NCI-H146 (cell line): ENCODE measurements around the gene ZFHX3.

ENCODE experiments used
- DNase-seq: peaks from one replicate; lab custom pipeline; 2025; lab: John Stamatoyannopoulos, UW

The ZFHX3 gene

DNA sequence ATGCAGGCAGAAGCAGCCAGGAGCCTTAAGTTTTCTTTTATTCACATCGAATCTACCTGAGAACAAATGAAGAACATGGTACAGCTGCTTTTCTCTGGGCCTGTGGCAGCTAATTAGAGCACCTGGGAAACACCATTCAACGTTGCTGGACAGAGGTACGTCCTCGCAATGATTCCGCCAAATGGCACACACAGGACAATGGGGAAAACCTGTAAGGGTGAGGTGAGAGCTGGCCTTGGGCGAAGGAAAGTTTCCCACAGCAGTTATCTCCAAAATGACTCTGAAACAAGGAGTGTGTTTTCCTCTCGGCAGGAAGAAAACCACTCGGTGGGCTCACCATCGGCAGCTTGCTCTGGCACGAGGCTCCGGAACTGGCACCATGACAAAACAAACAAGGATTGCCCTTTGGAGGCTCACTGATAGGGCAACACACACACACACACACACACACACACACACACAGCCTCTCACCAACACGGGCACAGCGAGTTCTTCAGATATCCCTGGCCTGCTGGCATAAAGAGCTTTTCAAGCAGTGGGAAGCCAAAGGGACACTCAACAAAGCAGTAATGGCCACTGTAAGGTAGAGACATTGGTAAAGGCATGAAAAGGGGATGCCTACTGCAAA, 73.7 kb downstream of the ZFHX3 start:
- peak; percentile 14 for DNase-seq

DNA sequence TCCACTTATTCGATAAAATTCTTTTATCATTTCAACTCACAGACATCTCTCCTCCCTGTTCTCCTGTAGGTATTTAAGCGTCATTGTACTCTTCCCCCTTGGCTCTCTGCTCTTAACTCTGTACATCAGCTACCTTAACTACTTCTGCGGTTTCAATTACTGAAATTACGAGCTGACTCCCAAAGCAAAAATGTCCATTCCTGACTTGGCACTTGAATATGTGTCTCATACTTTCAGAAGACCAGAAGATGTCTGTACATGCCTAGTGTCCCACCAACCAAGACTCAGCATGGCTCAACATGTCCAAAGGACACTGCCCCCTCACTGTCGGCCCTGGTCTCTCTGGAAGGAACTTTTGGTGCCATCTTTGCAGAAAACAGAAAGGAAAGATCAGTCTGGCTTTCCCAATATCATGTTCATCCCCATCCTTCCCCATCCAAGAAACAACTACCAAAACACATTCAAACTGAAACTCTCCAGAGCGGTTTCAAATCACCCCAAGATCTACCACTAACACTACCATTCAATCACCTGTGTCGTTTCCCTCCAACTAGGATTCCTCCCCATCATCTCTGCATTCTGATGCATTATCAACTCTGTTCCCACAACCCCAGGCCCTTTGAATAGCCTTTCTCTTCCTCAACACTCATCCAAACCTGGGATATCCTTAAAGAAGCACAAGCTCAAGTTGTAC, 74.9 kb downstream of the ZFHX3 start:
- DNase-seq: no peak

DNA sequence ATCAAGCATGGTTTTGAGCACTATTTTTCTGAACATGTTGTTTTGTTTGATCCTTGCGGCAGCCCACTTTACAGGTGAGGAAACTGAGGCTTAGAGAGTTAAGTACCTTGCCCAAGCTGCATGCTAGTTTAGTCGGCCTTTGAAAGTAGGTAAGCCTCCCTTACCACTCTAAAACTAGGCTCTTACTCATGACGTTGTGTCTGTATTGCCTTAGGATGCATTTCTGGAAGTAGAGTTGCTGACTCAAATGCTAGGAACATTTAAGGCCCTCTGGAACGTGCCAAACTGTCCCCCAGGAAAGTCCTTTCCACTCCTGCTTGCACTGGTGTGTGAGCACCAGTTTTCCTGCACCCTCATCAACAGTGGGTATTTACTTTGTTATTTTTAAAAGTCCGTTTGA, 76.6 kb downstream of the ZFHX3 start:
- DNase-seq: no peak

GRCh38 chr16:72970656-72971055, 77.3 kb downstream of the ZFHX3 start:
- DNase-seq: no peak

DNA sequence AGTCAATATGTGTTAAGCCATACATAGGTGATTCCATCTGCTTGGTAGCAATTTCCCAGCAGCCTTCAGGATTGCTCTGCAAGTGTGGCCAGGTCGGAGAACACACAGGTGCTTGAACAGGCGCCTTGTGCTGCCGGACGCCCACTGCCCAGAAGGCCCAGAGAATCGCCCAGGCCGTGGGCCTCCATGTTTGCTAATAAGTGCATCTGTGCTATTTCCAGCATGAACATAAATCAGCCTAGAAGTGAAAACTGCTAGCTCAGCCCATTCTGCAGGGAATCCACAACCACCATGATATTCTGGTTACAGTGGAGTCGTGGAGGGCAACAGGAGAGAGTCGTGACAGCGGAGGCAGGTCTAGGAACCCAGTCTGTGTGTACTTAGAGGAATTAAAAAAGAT, 78.1 kb downstream of the ZFHX3 start:
- no peak for DNase-seq

DNA sequence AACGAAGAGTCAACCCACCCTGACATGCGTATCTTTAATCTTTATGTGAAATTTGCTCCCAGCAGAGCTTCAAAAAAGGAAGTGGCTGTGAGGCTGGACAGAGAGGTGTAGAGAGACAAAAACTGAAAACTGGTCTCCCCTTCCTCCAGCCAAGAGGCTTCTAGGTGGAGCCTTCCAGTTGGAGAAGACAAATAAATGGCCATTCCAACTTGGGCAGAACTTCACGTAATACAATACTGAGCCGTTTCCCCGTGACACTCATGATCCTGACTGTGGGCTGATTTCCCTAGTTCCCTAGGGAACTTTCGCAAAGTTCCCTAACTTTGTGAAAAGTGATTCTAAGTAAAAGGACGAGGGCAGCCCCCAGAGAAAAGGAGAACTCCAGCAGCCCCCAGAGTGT, 78.8 kb downstream of the ZFHX3 start:
- DNase-seq: no peak

DNA sequence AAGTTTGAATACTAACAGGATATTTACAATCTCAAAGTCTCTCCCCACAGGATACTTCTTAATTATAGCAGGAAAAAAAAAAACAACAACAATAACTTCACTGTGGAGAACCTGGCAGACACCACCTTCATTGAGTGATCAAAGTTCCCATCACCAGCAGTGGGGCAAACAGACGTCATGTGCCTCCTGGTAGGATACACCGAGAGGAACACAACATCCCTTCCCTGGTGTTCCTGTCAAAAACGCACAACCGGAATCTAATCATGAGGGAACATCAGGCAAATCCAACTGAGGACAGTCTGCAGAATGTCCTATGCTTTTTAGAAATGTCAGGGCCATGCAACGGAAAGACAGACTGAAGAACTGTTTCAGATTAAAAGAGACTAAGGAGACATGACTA, 80.0 kb downstream of the ZFHX3 start:
- no peak for DNase-seq

GRCh38 chr16:72963533-72964315, 84.2 kb downstream of the ZFHX3 start:
- no peak for DNase-seq

GRCh38 chr16:72962347-72962746, 85.6 kb downstream of the ZFHX3 start:
- no peak for DNase-seq

DNA sequence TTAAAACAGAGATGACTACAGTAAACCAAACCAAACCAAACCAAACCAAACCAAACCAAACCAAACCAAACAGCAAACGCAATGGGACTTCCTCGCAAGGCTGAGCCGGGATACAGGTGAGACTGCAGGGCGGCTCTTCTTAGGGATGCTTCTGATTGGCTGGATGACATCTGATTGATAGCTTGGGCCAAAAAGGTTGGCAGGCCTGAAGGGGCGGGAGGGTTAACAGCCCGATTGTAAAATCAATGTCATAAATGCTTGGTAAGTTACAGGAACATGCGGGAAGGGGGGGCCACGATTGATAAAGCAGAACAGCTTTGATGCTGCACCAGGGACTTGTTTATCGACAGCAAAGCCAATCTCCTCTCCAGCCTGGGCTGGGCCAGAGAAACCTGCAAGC, 86.1 kb downstream of the ZFHX3 start:
- no peak for DNase-seq

- DNase-seq: peak; percentile 81
Observed at GRCh38 chr16:72961115-72961832, 86.7 kb downstream of the ZFHX3 start.

DNA sequence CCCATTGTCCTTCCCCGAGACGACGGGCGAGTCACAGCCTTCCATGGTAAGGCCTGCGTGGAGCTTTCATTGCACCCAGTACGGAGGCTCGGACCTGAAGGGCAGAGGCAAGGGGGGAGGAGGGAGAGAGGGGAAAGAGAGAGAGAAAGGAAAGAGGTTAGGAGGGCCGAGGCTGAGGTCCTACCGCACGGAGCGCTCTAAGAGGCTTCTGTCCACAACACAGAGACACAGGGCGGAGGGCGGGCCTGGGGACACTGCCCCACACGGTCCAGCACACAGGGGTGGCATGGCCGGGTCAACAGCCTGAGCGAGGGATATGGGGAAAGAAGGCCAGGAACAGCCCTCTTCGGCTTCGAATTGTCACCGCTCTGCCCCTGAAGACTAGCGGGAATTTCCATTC, 87.8 kb downstream of the ZFHX3 start:
- DNase-seq: no peak

DNA sequence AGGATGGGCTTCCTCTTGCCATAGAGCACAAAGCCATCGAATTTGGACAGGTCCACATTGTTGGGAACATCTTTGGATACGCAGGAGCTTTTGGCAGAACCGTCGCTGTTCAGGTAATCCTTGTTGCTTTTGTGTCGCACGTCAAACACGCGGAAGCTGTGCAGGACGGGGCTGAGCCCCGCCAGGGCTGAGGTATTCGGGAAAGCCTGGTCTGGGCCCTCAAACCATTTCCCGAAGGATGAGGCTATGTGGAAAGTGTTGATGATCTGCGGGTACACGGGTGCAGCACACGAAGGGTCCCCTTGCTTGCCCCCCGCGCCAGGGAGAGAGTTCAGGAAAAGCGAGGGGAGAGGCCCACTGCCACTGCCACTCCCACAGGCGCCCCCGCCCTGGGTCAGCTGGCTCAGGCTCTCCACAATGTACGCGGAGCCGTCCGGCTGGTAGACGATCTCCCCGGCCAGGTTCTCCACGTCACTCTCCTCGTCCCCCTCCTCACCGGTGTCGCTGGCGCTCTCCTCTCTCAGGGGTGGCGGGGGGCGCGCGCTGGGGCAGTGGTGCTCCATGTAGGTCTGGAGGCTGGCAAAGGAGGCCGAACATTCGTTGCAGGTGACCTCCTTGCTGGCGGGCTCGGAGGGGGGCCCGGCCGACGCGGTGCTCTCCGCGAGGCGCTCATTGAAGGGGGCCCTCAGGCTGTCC, 88.5 kb downstream of the ZFHX3 start:
- no peak for DNase-seq

GRCh38 chr16:72958522-72959076, 89.3 kb downstream of the ZFHX3 start:
- no peak for DNase-seq

DNA sequence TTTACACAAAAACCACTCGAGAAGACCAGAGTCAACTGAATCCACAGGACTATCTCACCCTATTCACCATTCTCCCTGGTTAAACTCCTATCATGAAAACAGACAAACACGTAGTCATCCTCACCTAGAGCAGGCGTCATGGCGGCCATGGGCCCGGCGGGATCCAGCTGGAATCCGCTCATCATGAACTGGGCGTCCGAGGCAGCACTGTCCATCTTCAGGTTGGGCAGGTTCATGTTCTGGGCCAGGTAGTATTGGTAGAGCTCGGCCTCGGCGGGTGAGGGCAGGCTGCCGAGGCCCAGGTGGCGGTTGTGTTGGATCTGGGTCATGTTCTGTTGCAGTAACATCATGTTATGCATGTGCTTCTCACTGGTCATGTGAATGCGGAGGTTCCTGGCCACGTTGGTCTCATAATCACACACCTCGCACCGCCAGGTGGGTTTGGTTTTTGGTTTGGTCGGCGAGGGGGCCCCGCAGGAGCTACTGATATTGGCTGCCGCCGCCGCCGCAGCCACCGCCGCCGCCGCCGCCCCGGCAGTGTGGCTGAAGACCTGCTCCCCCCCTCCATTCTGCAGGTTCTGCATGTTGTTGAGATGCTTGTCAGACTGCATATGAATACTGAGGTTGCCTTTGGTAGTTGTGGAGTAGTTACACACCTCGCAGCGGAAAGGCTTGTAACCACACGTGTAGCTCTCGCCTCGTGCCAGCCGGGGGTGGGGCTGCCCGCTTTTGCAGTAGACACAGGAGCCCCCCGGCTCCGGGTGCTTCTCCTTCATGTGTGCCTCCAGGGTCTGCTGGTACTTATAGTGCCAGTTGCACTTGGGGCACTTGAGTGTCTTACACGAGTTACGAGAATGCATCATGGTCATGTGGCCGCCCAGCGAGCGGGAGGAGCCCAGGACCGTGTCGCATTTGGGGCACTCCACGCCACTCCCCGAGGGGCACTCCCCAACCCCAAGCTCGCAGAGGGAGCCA, 90.3 kb downstream of the ZFHX3 start:
- DNase-seq: no peak

- no peak for DNase-seq
Observed at GRCh38 chr16:72956124-72957064, 91.5 kb downstream of the ZFHX3 start.

DNA sequence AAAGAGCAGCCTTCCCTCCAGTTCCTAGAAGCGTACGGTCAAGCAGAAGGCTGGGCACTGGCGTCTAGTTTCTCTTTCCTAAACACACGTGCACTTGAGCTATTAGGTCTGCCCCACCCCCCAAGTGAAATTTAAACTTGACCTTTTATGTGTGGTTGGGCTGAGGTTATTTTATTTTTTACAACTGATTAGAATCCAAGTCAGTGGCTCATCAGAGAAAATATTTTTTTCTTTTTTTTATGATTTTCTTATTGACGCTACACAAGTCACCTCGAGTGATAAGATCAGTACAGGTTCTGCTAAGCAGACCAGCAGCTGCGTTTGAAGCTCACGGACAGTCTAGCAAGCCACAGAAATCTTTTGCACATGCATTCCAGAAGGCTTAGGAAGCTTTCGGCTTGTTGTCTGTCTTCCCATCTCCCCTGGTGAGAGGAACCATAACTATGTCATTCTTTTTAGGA, 95.1 kb downstream of the ZFHX3 start:
- no peak for DNase-seq

GRCh38 chr16:72952404-72952803, 95.5 kb downstream of the ZFHX3 start:
- no peak for DNase-seq

- no peak for DNase-seq
Observed at GRCh38 chr16:72951916-72952315, 96.0 kb downstream of the ZFHX3 start.
